Breast epithelium (tissue), 3 donors: ENCODE measurements around the gene DYSF.

Experiments
- CTCF ChIP-seq, 3 donors: fragments of 450-650 bp; IDR thresholded peaks; one replicate each; pipeline ENCODE4 v1.5.1; 2016 to 2017; ENCODE audit warnings: antibody characterized with exemption in 3 of 3, mild to moderate bottlenecking in 3 of 3, moderate library complexity in 3 of 3
- POLR2A ChIP-seq: fragments of 450-650 bp; IDR thresholded peaks from one replicate; pipeline ENCODE4 v1.6.1; 2016; ENCODE audit warnings: antibody characterized with exemption, mild to moderate bottlenecking, moderate library complexity
- POLR2AphosphoS5 ChIP-seq, 3 donors: sonication (generic); formaldehyde crosslinking; IDR thresholded peaks; one replicate each; pipeline ENCODE4 v1.6.1; 2017; ENCODE audit warnings: antibody characterized with exemption in 3 of 3

- TF ChIP-seq POLR2AphosphoS5 (IDR thresholded peaks at IDR 0.05): no peak
- no peak for TF ChIP-seq CTCF (IDR thresholded peaks at IDR 0.05)
- TF ChIP-seq POLR2A: no peak
Measured at GRCh38 chr2:71635798-71636197, 182.4 kb downstream of the DYSF start.
